ENCODE data around the gene OR4D10. TPM values are rescaled to one million over a fixed set of nuclear protein-coding genes. Genes with fewer than 3 reads are reported as not detected.

OR4D10 gene
- total and polyA plus RNA-seq, 2 of the 4 experiments (the other 2 are of a cell fraction): not detected

DNA sequence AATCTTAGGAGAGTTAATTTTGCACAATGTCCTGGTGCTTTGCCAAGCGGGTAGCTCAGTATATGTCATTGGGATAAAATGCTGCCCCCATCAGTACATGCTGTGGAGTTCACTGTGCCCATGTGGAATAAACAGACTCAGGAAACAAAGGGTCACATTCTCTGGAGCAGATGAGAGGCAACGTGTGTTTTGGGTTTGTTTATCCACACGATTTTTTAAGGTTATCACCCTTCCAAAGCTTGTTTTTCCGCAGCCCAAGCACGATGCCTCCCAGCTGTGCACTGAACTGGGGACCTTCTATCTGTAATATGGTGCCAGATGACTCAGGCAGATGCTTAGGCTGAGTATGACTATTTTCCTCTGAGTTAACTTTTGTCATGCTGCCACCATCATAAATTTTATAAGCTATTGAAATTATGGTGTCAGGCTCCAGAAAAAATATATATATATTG is 9.9 kb upstream of the OR4D10 start:
- intact Hi-C loops (cut with micrococcal nuclease) (no loop called here), dilution Hi-C loops (cut with HindIII; ENCODE audit: low sequenced_read_pairs, unreplicated experiment) (no loop called here), in situ Hi-C loops (cut with MboI; ENCODE audit: low sequenced_read_pairs) (no loop called here)
- TF ChIP-seq RFX5 (IDR thresholded peaks at IDR 0.05; ENCODE audit: low read depth, low read length): no peak
- no peak for TF ChIP-seq SMC3 (IDR thresholded peaks at IDR 0.05; ENCODE audit: low read depth, low read length)
- TF ChIP-seq, protein P1, sequence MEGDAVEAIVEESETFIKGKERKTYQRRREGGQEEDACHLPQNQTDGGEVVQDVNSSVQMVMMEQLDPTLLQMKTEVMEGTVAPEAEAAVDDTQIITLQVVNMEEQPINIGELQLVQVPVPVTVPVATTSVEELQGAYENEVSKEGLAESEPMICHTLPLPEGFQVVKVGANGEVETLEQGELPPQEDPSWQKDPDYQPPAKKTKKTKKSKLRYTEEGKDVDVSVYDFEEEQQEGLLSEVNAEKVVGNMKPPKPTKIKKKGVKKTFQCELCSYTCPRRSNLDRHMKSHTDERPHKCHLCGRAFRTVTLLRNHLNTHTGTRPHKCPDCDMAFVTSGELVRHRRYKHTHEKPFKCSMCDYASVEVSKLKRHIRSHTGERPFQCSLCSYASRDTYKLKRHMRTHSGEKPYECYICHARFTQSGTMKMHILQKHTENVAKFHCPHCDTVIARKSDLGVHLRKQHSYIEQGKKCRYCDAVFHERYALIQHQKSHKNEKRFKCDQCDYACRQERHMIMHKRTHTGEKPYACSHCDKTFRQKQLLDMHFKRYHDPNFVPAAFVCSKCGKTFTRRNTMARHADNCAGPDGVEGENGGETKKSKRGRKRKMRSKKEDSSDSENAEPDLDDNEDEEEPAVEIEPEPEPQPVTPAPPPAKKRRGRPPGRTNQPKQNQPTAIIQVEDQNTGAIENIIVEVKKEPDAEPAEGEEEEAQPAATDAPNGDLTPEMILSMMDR (conservative IDR thresholded peaks at IDR 0.05; ENCODE audit: low read depth, low read length): no peak
- TF ChIP-seq, protein P2, sequence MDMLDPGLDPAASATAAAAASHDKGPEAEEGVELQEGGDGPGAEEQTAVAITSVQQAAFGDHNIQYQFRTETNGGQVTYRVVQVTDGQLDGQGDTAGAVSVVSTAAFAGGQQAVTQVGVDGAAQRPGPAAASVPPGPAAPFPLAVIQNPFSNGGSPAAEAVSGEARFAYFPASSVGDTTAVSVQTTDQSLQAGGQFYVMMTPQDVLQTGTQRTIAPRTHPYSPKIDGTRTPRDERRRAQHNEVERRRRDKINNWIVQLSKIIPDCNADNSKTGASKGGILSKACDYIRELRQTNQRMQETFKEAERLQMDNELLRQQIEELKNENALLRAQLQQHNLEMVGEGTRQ (IDR thresholded peaks at IDR 0.05; ENCODE audit: low read depth, low read length): no peak
- no peak for TF ChIP-seq BHLHE40 (IDR thresholded peaks at IDR 0.05; ENCODE audit: low read depth, low read length)
- no peak for TF ChIP-seq MAZ (IDR thresholded peaks at IDR 0.05; ENCODE audit: borderline replicate concordance, low read depth, low read length)
- no peak for TF ChIP-seq FOS (IDR thresholded peaks at IDR 0.05; ENCODE audit: low read depth, low read length)
- TF ChIP-seq MXI1 (IDR thresholded peaks at IDR 0.05; ENCODE audit: borderline replicate concordance, low read depth, low read length): no peak
- TF ChIP-seq NFE2L2 (IDR thresholded peaks at IDR 0.05; ENCODE audit: low read depth, low read length): no peak
- TF ChIP-seq CHD1 (IDR thresholded peaks at IDR 0.05; ENCODE audit: low read depth, low read length): no peak
- no peak for TF ChIP-seq CEBPB (IDR thresholded peaks at IDR 0.05; ENCODE audit: low read depth, low read length)
- no peak for TF ChIP-seq MAFK (IDR thresholded peaks at IDR 0.05; ENCODE audit: low read depth, low read length)
- TF ChIP-seq RCOR1 (IDR thresholded peaks at IDR 0.05; ENCODE audit: insufficient replicate concordance, low read length): no peak
- TF ChIP-seq, protein P3, sequence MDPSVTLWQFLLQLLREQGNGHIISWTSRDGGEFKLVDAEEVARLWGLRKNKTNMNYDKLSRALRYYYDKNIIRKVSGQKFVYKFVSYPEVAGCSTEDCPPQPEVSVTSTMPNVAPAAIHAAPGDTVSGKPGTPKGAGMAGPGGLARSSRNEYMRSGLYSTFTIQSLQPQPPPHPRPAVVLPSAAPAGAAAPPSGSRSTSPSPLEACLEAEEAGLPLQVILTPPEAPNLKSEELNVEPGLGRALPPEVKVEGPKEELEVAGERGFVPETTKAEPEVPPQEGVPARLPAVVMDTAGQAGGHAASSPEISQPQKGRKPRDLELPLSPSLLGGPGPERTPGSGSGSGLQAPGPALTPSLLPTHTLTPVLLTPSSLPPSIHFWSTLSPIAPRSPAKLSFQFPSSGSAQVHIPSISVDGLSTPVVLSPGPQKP (IDR thresholded peaks at IDR 0.05; ENCODE audit: borderline replicate concordance, low read depth, low read length): no peak
- H2AK5ac ChIP-seq (ENCODE audit: low read depth, low read length): no peak overlapping the region
- no peaks in the 10 kb centered on the region for H4K20me1 ChIP-seq (ENCODE audit: insufficient read depth, low read length)
- ChIA-PET CTCF (interaction anchor here (0.6 kb wide), 1 partner anchor 15 kb away, joined by 3 read pairs; no protein-coding TSS in a partner anchor), POLR2A (ENCODE audit: unreplicated experiment) (no interaction called here)
- DNase-seq (no peak), ATAC-seq (ENCODE audit: low read depth) (no peak)
- H3K79me1 ChIP-seq (ENCODE audit: low read depth in 1 of 2, low read length in 2 of 2): no peaks in the 10 kb centered on the region
- H4K5ac ChIP-seq (ENCODE audit: low read depth, low read length): no peak overlapping the region
- H2AFZ ChIP-seq (replicated peaks; ENCODE audit: low read length, poor library complexity): no peak overlapping the region
- no peak overlapping the region for H4K91ac ChIP-seq (ENCODE audit: insufficient read depth, low read depth, low read length)
- no peak overlapping the region for H3K18ac ChIP-seq (ENCODE audit: low read depth, low read length)
- WGBS, 2 experiments (ENCODE audit: extremely low coverage in 2 of 2, insufficient read length in 1 of 2): no CpG with 5 or more reads among the region's 5 CpGs
- no TSS peak for BruUV-seq (replicated peaks)
- no peak overlapping the region for H2BK20ac ChIP-seq (ENCODE audit: low read depth, low read length)
- H3K4me2 ChIP-seq (ENCODE audit: low read depth, low read length): no peak overlapping the region
- H3K9me1 ChIP-seq (ENCODE audit: insufficient read depth, low read length): no peaks in the 10 kb centered on the region
- H2AK9ac ChIP-seq (replicated peaks; ENCODE audit: low read depth, low read length, poor library complexity): no peak overlapping the region
- no peaks in the 10 kb centered on the region for H3K36me3 ChIP-seq (ENCODE audit: control insufficient read depth, insufficient read depth, low read length)
- H3K9me3 ChIP-seq (ENCODE audit: control insufficient read depth, insufficient read depth, low read length): no peaks in the 10 kb centered on the region
- H2BK120ac ChIP-seq (ENCODE audit: low read depth, low read length): no peak overlapping the region
- H3K14ac ChIP-seq (replicated peaks; ENCODE audit: low read depth, low read length): no peak overlapping the region
- no peak overlapping the region for H4K8ac ChIP-seq (ENCODE audit: low read depth in 2 of 2, low read length in 2 of 2)
- no peak overlapping the region for H3K56ac ChIP-seq (ENCODE audit: extremely low read depth, insufficient read depth, low read length)
- no peak overlapping the region for H2BK15ac ChIP-seq (ENCODE audit: low read depth, low read length)
- H3K4ac ChIP-seq (ENCODE audit: low read depth, low read length): no peak overlapping the region
- H3K23ac ChIP-seq (ENCODE audit: low read depth, low read length): no peak overlapping the region
- H3K4me3 ChIP-seq (ENCODE audit: insufficient read depth, low read depth, low read length): no peak overlapping the region
- no peak overlapping the region for H3K27ac ChIP-seq (ENCODE audit: insufficient read depth, low read length)
- H3K27me3 ChIP-seq (ENCODE audit: control insufficient read depth, insufficient read depth, low read length): no peaks in the 10 kb centered on the region
- H2BK5ac ChIP-seq (ENCODE audit: low read depth, low read length, poor library complexity, severe bottlenecking): no peak overlapping the region
- H3K4me1 ChIP-seq (ENCODE audit: control insufficient read depth, insufficient read depth, low read length): no peaks in the 10 kb centered on the region
- no peak overlapping the region for H3K9ac ChIP-seq (ENCODE audit: low read depth, low read length)
